CD4-positive, alpha-beta T cell (primary cell): ENCODE results near the gene ETV4. TPM values are rescaled to one million over a fixed set of nuclear protein-coding genes. Genes with fewer than 3 reads are reported as not detected.
A peak's percentile ranks its signal among the peaks of the same experiment; 100 is the strongest.

Experiments used
- ATAC-seq: fragments of 200-7000 bp; cut with Tn5 transposase; one replicate; pipeline ENCODE4 v1.10.0; 2022; ENCODE audit warnings: mild to moderate bottlenecking; ENCODE audit not compliant: poor library complexity
- CTCF ChIA-PET: fragments of 350-600 bp; sonication (Branson Sonifier 250); formaldehyde crosslinking; loops from one replicate; lab custom pipeline; 2021; ENCODE audit warnings: antibody characterized with exemption, inconsistent platforms; lab: Charles Lee
- POLR2A ChIA-PET: fragments of 350-600 bp; sonication (Branson Sonifier 250); formaldehyde crosslinking; loops from one replicate; lab custom pipeline; 2021; ENCODE audit warnings: antibody characterized with exemption, inconsistent platforms; lab: Charles Lee
- DNase-seq, 14 experiments: peaks; one replicate each; pipeline ENCODE4 v3.0.0-alpha.2; 2013 to 2020; ENCODE audit warnings: mixed read lengths in 2 of 14
- H3K27ac ChIP-seq, 2 donors: one replicate each; pipeline versions ENCODE4 v1.5.1 to v1.7.0; 2013; ENCODE audit warnings: low read length in 2 of 2, low read depth in 1 of 2, mild to moderate bottlenecking in 1 of 2
- H3K27me3 ChIP-seq, 2 experiments: 1 replicate in 1 of 2; 2 replicates in 1 of 2; pipeline versions ENCODE4 v1.6.1 to v1.7.0; 2013; ENCODE audit warnings: low read length in 2 of 2, control low read depth in 1 of 2, mild to moderate bottlenecking in 1 of 2, moderate library complexity in 1 of 2; ENCODE audit not compliant: insufficient read depth in 2 of 2, control insufficient read depth in 1 of 2
- H3K36me3 ChIP-seq: one replicate; pipeline ENCODE4 v1.6.1; 2013; ENCODE audit warnings: low read length, control low read depth; ENCODE audit not compliant: insufficient read depth
- H3K4me1 ChIP-seq: one replicate; pipeline ENCODE4 v1.6.1; 2013; ENCODE audit warnings: low read length, control low read depth; ENCODE audit not compliant: insufficient read depth
- H3K4me3 ChIP-seq: one replicate; pipeline ENCODE4 v1.5.1; 2013; ENCODE audit warnings: mild to moderate bottlenecking, low read length, moderate library complexity
- H3K9me3 ChIP-seq, 2 experiments: 1 replicate in 1 of 2; 2 replicates in 1 of 2; pipeline versions ENCODE4 v1.6.1 to v1.7.0; 2013; ENCODE audit warnings: low read length in 2 of 2, mild to moderate bottlenecking in 2 of 2, control low read depth in 1 of 2, moderate library complexity in 1 of 2; ENCODE audit not compliant: control insufficient read depth in 1 of 2, insufficient read depth in 1 of 2
- H3K27ac Mint-ChIP-seq: one replicate; pipeline ENCODE4 v1.8.0; 2020; ENCODE audit warnings: mixed read lengths
- H3K27me3 Mint-ChIP-seq: one replicate; pipeline ENCODE4 v1.8.0; 2021; ENCODE audit warnings: mixed read lengths
- H3K36me3 Mint-ChIP-seq: one replicate; pipeline ENCODE4 v1.8.0; 2021; ENCODE audit warnings: low read depth, mixed read lengths
- H3K4me1 Mint-ChIP-seq: one replicate; pipeline ENCODE4 v1.8.0; 2021; ENCODE audit warnings: low read depth, mixed read lengths
- H3K4me3 Mint-ChIP-seq: one replicate; pipeline ENCODE4 v1.8.0; 2020; ENCODE audit warnings: mild to moderate bottlenecking, mixed read lengths
- H3K9me3 Mint-ChIP-seq: one replicate; pipeline ENCODE4 v1.8.0; 2020; ENCODE audit warnings: mixed read lengths
- CTCF ChIP-seq: fragments of 200-600 bp; IDR thresholded peaks from one replicate; pipeline ENCODE4 v1.8.0; 2022; ENCODE audit warnings: antibody characterized with exemption, mild to moderate bottlenecking
- intact Hi-C, 2 experiments: fragments of 100-400 bp; cut with DNase I in 1 of 2; cut with micrococcal nuclease in 1 of 2; formaldehyde crosslinking; loops; one replicate each; pipeline versions ENCODE4 v1.15.1 to v1.9.0; 2023 to 2025; cut with DNase I, micrococcal nuclease
- total RNA-seq, 174 experiments: library from RNA in 2 of 174; stranded (reverse) in 2 of 174; gene quantifications; one replicate each; pipeline ENCODE4 v1.2.3 and lab custom pipeline; 2021 to 2026

ETV4 gene
- total RNA-seq, 2 experiments from 2014 or later, result not detected

GRCh38 chr17:43576563-43577229 is 30.6 kb upstream of the ETV4 start:
- no peaks in the 10 kb centered on the region for H3K36me3 Mint-ChIP-seq
- ATAC-seq, result peak; percentile 73
- POLR2A ChIA-PET, result interaction anchor here (1.2 to 1.5 kb wide), 2 partner anchors 93 to 97 kb away, joined by 3 to 4 read pairs; no protein-coding TSS in a partner anchor

GRCh38 chr17:43574896-43575525 is 28.9 kb upstream of the ETV4 start:
- TF ChIP-seq CTCF, result no peak
- CTCF ChIA-PET, result interaction anchor here (1.6 to 6.9 kb wide), 2 partner anchors 98 to 111 kb away, joined by 6 to 57 read pairs; no protein-coding TSS in a partner anchor
- no peaks in the 10 kb centered on the region for H3K9me3 Mint-ChIP-seq

More at GRCh38 chr17:43576563-43577229, 30.6 kb upstream of the ETV4 start:
- H3K27ac Mint-ChIP-seq, result no peak overlapping the region
- Histone ChIP-seq H3K36me3 (no peaks in the 10 kb centered on the region), H3K4me1 (peaks cover 20% of the 10 kb centered on the region), H3K27ac (no peak overlapping the region), H3K9me3 (no peaks in the 10 kb centered on the region), H3K4me3 (no peak overlapping the region), H3K27me3 (peaks cover 0 to 4% of the 10 kb centered on the region in 2 experiments)
- intact Hi-C loops, result loop anchor here (1.0 kb wide), 2 partner anchors 98 to 184 kb away; no protein-coding TSS in a partner anchor
- CTCF ChIA-PET, result interaction anchor here (0.7 to 6.9 kb wide), 8 partner anchors 32 to 270 kb away, joined by 3 to 57 read pairs (median 4); partner anchors contain the start of gene CD300LG
- no peaks in the 10 kb centered on the region for H3K27me3 Mint-ChIP-seq
- H3K4me1 Mint-ChIP-seq, result peaks cover 15% of the 10 kb centered on the region
- TF ChIP-seq CTCF, result peak; percentile 98
- no peaks in the 10 kb centered on the region for H3K9me3 Mint-ChIP-seq
- DNase-seq, result peak; percentile 34 to 87 (median 59)
- no peak overlapping the region for H3K4me3 Mint-ChIP-seq

GRCh38 chr17:43574348-43574747 is 28.2 kb upstream of the ETV4 start:
- H3K27ac Mint-ChIP-seq, result no peak overlapping the region
- no peaks in the 10 kb centered on the region for H3K36me3 ChIP-seq
- no peaks in the 10 kb centered on the region for H3K9me3 ChIP-seq
- ChIA-PET CTCF (interaction anchor here (6.9 kb wide), 1 partner anchor 99 kb away, joined by 57 read pairs; no protein-coding TSS in a partner anchor), POLR2A (no interaction called here)
- H3K36me3 Mint-ChIP-seq, result no peaks in the 10 kb centered on the region
- H3K27me3 Mint-ChIP-seq, result no peaks in the 10 kb centered on the region
- DNase-seq, result no peak
- ATAC-seq, result no peak
- H3K27me3 ChIP-seq, result peaks cover 0 to 4% of the 10 kb centered on the region in 2 experiments
- no peak overlapping the region for H3K27ac ChIP-seq
- H3K4me3 ChIP-seq, result no peak overlapping the region
- no peaks in the 10 kb centered on the region for H3K9me3 Mint-ChIP-seq
- peaks cover 16% of the 10 kb centered on the region for H3K4me1 ChIP-seq
- H3K4me3 Mint-ChIP-seq, result no peak overlapping the region
- no peak for TF ChIP-seq CTCF
- H3K4me1 Mint-ChIP-seq, result peaks cover 11% of the 10 kb centered on the region
- intact Hi-C loops, result no loop called here

More at GRCh38 chr17:43574896-43575525, 28.9 kb upstream of the ETV4 start:
- H3K4me1 Mint-ChIP-seq, result peaks cover 15% of the 10 kb centered on the region
- H3K36me3 Mint-ChIP-seq, result no peaks in the 10 kb centered on the region
- intact Hi-C loops, result no loop called here
- DNase-seq (no peak), ATAC-seq (no peak)
- H3K4me1 ChIP-seq, result peaks cover 20% of the 10 kb centered on the region
- peaks cover 0 to 4% of the 10 kb centered on the region in 2 experiments for H3K27me3 ChIP-seq
- no peak overlapping the region for H3K4me3 ChIP-seq
- POLR2A ChIA-PET, result interaction anchor here (1.2 kb wide), 1 partner anchor 99 kb away, joined by 3 read pairs; no protein-coding TSS in a partner anchor
- H3K4me3 Mint-ChIP-seq, result no peak overlapping the region
- H3K27ac Mint-ChIP-seq, result no peak overlapping the region
- H3K27me3 Mint-ChIP-seq, result no peaks in the 10 kb centered on the region
- H3K27ac ChIP-seq, result no peak overlapping the region
- H3K9me3 ChIP-seq, result no peaks in the 10 kb centered on the region
- no peaks in the 10 kb centered on the region for H3K36me3 ChIP-seq
